WTC11 (cell line): Measurements from ENCODE around the gene AMDHD2. TPM values are rescaled to one million over a fixed set of nuclear protein-coding genes. Genes with fewer than 3 reads are reported as not detected.

ENCODE experiments used
- ATAC-seq: fragments of 200-7000 bp; cut with Tn5 transposase; 2 replicates; pipeline ENCODE4 v1.10.0; 2021; ENCODE audit warnings: mild to moderate bottlenecking, moderate library complexity
- CTCF ChIA-PET: fragments of 300-600 bp; sonication (Branson Sonifier 250); formaldehyde crosslinking; loops from one replicate; lab custom pipeline; 2021; ENCODE audit warnings: antibody characterized with exemption; lab: Charles Lee
- POLR2A ChIA-PET: fragments of 350-600 bp; sonication (Branson Sonifier 250); formaldehyde crosslinking; loops from one replicate; lab custom pipeline; 2021; ENCODE audit warnings: antibody characterized with exemption; lab: Charles Lee
- DNase-seq: peaks from one replicate; pipeline ENCODE4 v3.0.0; 2021; ENCODE audit warnings: low spot score
- H3K27ac Mint-ChIP-seq: 2 replicates; pipeline ENCODE4 v1.8.0; 2021; ENCODE audit warnings: mixed read lengths
- H3K27me3 Mint-ChIP-seq: 2 replicates; pipeline ENCODE4 v1.8.0; 2021; ENCODE audit warnings: low read depth, mild to moderate bottlenecking, moderate library complexity, mixed read lengths
- H3K36me3 Mint-ChIP-seq: 2 replicates; pipeline ENCODE4 v1.8.0; 2021; ENCODE audit warnings: mixed read lengths
- H3K4me1 Mint-ChIP-seq: 2 replicates; pipeline ENCODE4 v1.8.0; 2022; ENCODE audit warnings: mixed read lengths
- H3K4me3 Mint-ChIP-seq: 2 replicates; pipeline ENCODE4 v1.8.0; 2021; ENCODE audit warnings: mild to moderate bottlenecking, moderate library complexity, mixed read lengths
- H3K9me3 Mint-ChIP-seq: 2 replicates; pipeline ENCODE4 v1.8.0; 2021; ENCODE audit warnings: mixed read lengths
- FOXP1 ChIP-seq: sonication (generic); formaldehyde crosslinking; IDR thresholded peaks from 2 replicates; pipeline ENCODE4 v1.8.0; 2022; ENCODE audit warnings: missing genetic modification reagents, mild to moderate bottlenecking, moderate library complexity, borderline replicate concordance
- KAT7 ChIP-seq: sonication (generic); formaldehyde crosslinking; IDR thresholded peaks from 2 replicates; pipeline ENCODE4 v1.8.1; 2023; ENCODE audit warnings: missing genetic modification reagents, mild to moderate bottlenecking, borderline replicate concordance
- RORB ChIP-seq: fragments of 250-450 bp; sonication (Bioruptor Pico); IDR thresholded peaks from 2 replicates; pipeline ENCODE4 v1.9.0; 2021; ENCODE audit warnings: mild to moderate bottlenecking
- SMAD3 ChIP-seq: sonication (generic); formaldehyde crosslinking; IDR thresholded peaks from 2 replicates; pipeline ENCODE4 v1.8.0; 2022; ENCODE audit warnings: missing genetic modification reagents, mild to moderate bottlenecking, borderline replicate concordance
- SMAD4 ChIP-seq: sonication (generic); formaldehyde crosslinking; IDR thresholded peaks from 2 replicates; pipeline ENCODE4 v1.8.0; 2022; ENCODE audit warnings: mild to moderate bottlenecking, missing genetic modification reagents
- TCF7 ChIP-seq: sonication (generic); formaldehyde crosslinking; IDR thresholded peaks from 2 replicates; pipeline ENCODE4 v1.8.0; 2022; ENCODE audit warnings: mild to moderate bottlenecking, low read depth, missing genetic modification reagents, moderate library complexity
- ZNF138 ChIP-seq: sonication (generic); formaldehyde crosslinking; conservative IDR thresholded peaks from 2 replicates; pipeline ENCODE4 v1.8.1; 2022; ENCODE audit warnings: mild to moderate bottlenecking, moderate library complexity, missing genetic modification reagents
- ZNF396 ChIP-seq: fragments of 250-450 bp; sonication (Bioruptor Pico); IDR thresholded peaks from 2 replicates; pipeline ENCODE4 v1.8.0; 2021; ENCODE audit warnings: mild to moderate bottlenecking, moderate library complexity, borderline replicate concordance
- ZNF671 ChIP-seq: fragments of 250-450 bp; sonication (Bioruptor Pico); IDR thresholded peaks from 2 replicates; pipeline ENCODE4 v1.8.0; 2021; ENCODE audit warnings: mild to moderate bottlenecking
- total RNA-seq: library from RNA; stranded (reverse); gene quantifications from 3 replicates; pipeline ENCODE4 v1.2.3, GENCODE V29; 2021
- TF ChIP-seq, protein P1 (sequence below): sonication (generic); formaldehyde crosslinking; IDR thresholded peaks from 2 replicates; pipeline ENCODE4 v1.8.1; 2023; ENCODE audit warnings: mild to moderate bottlenecking, missing genetic modification reagents, moderate library complexity
- TF ChIP-seq, protein P2 (sequence below): sonication (generic); formaldehyde crosslinking; IDR thresholded peaks from 2 replicates; pipeline ENCODE4 v1.8.1; 2023; ENCODE audit warnings: mild to moderate bottlenecking, moderate library complexity, missing genetic modification reagents
- TF ChIP-seq, protein P3 (sequence below): sonication (generic); formaldehyde crosslinking; IDR thresholded peaks from 2 replicates; pipeline ENCODE4 v1.8.0; 2023; ENCODE audit warnings: mild to moderate bottlenecking, missing genetic modification reagents
- TF ChIP-seq, protein P4 (sequence below): sonication (generic); formaldehyde crosslinking; conservative IDR thresholded peaks from 2 replicates; pipeline ENCODE4 v1.8.1; 2022; ENCODE audit warnings: mild to moderate bottlenecking, missing genetic modification reagents
- TF ChIP-seq, protein P5 (sequence below): fragments of 250-450 bp; sonication (Bioruptor Pico); conservative IDR thresholded peaks from 2 replicates; pipeline ENCODE4 v1.9.0; 2021; ENCODE audit warnings: mild to moderate bottlenecking
- TF ChIP-seq, protein P6 (sequence below): fragments of 250-450 bp; sonication (Bioruptor Pico); IDR thresholded peaks from 2 replicates; pipeline ENCODE4 v1.9.0; 2021; ENCODE audit warnings: mild to moderate bottlenecking, borderline replicate concordance
- TF ChIP-seq, protein P7 (sequence below): sonication (generic); formaldehyde crosslinking; IDR thresholded peaks from 2 replicates; pipeline ENCODE4 v1.8.0; 2022; ENCODE audit warnings: mild to moderate bottlenecking, missing genetic modification reagents

AMDHD2 gene
- total RNA-seq, 1 experiment from 2014 or later = 70.9 TPM

DNA sequence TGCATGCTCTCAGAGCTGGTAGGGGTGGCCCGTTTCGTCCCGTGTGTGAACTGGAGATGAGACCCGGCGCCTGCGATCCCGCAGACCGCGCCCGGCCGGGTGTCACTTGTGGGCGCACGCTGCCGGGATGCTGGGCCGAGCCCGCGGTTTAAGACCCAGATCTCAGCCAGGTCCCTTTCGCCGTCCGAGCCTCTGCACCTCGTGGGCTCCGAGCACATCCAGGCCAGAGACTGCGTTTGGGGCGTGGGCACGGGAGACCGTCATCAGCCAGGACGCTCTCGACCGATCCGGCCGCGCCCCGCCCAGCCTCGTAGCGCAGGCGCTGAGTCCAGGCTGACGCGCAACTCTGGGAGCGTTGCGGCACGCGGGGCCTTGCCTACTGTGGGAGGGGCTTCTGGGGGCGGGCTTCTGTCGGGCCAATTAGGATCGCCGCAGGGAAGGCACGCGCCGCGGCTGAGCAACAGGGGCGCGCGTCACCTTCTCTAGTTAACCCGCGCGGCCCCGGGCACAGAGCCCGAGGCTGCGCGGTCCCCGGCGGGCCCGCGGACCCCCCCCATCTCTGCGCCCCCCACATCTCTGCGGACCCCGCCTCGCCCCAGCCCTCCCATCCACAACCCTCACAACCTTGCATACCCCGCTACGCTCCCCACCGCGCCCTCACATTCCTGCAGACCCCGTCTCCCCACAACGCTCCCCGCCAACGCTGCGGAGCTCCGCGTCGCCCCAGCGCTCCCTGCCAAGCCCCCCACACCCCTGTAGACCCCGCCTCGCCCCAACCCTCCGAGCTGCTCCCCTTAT, 11.7 kb downstream of the AMDHD2 start (continued):
- TF ChIP-seq KAT7 (CRISPR knock-in tag) = peak; percentile 95; the same call in 1 of the 2 replicates
- TF ChIP-seq, protein P1, sequence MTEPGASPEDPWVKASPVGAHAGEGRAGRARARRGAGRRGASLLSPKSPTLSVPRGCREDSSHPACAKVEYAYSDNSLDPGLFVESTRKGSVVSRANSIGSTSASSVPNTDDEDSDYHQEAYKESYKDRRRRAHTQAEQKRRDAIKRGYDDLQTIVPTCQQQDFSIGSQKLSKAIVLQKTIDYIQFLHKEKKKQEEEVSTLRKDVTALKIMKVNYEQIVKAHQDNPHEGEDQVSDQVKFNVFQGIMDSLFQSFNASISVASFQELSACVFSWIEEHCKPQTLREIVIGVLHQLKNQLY (CRISPR knock-in tag) = 0 out of 2 replicates have a peak, but pooled peaks have one; percentile 71
- no peak for TF ChIP-seq SMAD4 (CRISPR knock-in tag)
- TF ChIP-seq, protein P2, sequence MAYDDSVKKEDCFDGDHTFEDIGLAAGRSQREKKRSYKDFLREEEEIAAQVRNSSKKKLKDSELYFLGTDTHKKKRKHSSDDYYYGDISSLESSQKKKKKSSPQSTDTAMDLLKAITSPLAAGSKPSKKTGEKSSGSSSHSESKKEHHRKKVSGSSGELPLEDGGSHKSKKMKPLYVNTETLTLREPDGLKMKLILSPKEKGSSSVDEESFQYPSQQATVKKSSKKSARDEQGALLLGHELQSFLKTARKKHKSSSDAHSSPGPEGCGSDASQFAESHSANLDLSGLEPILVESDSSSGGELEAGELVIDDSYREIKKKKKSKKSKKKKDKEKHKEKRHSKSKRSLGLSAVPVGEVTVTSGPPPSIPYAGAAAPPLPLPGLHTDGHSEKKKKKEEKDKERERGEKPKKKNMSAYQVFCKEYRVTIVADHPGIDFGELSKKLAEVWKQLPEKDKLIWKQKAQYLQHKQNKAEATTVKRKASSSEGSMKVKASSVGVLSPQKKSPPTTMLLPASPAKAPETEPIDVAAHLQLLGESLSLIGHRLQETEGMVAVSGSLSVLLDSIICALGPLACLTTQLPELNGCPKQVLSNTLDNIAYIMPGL (CRISPR knock-in tag) = 0 out of 2 replicates have a peak, but pooled peaks have one; percentile 75
- no peak for TF ChIP-seq TCF7 (CRISPR knock-in tag)
- no peak for TF ChIP-seq ZNF396
- no peak for TF ChIP-seq ZNF671 (CRISPR knock-in tag)
- TF ChIP-seq, protein P3, sequence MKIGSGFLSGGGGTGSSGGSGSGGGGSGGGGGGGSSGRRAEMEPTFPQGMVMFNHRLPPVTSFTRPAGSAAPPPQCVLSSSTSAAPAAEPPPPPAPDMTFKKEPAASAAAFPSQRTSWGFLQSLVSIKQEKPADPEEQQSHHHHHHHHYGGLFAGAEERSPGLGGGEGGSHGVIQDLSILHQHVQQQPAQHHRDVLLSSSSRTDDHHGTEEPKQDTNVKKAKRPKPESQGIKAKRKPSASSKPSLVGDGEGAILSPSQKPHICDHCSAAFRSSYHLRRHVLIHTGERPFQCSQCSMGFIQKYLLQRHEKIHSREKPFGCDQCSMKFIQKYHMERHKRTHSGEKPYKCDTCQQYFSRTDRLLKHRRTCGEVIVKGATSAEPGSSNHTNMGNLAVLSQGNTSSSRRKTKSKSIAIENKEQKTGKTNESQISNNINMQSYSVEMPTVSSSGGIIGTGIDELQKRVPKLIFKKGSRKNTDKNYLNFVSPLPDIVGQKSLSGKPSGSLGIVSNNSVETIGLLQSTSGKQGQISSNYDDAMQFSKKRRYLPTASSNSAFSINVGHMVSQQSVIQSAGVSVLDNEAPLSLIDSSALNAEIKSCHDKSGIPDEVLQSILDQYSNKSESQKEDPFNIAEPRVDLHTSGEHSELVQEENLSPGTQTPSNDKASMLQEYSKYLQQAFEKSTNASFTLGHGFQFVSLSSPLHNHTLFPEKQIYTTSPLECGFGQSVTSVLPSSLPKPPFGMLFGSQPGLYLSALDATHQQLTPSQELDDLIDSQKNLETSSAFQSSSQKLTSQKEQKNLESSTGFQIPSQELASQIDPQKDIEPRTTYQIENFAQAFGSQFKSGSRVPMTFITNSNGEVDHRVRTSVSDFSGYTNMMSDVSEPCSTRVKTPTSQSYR = peak; percentile 46; the same call in 1 of the 2 replicates
- TF ChIP-seq, protein P4, sequence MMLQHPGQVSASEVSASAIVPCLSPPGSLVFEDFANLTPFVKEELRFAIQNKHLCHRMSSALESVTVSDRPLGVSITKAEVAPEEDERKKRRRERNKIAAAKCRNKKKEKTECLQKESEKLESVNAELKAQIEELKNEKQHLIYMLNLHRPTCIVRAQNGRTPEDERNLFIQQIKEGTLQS = no peak
- 0 out of 2 replicates have a peak, but pooled peaks have one; percentile 81 for TF ChIP-seq ZNF138 (CRISPR knock-in tag)
- peak; percentile 97 for TF ChIP-seq FOXP1 (CRISPR knock-in tag)
- TF ChIP-seq, protein P5, sequence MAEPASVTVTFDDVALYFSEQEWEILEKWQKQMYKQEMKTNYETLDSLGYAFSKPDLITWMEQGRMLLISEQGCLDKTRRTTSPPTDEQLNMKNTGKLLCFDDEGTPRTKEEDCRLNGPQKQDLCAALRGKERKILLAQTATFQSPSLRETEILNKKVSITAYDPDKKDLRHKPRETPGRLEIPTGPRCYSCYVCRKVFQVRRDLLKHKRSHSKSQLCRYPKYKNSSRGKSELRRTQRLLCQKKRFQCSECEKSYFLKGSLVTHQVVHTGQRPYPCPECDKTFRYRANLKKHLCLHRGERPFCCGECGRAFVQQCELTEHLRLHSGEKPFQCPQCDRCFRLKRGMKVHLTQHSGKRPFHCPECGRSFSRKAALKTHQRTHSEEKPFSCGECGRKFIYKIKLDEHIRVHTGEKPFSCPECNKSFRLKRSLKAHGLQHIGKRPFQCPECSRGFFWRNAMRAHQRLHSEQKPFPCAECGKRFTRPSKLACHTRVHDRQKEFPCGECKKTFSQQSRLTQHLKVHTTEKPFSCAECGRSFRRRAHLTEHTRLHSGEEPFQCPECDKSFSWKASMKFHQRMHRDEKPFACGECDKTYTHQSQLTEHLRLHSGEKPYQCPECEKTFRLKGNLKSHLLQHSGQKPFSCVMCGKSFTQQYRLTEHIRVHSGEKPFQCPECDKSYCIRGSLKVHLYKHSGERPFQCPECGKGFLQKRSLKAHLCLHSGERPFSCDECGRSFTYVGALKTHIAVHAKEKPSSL (CRISPR knock-in tag) = no peak
- TF ChIP-seq SMAD3 (CRISPR knock-in tag) = peak; percentile 64; the same call in 1 of the 2 replicates

DNA sequence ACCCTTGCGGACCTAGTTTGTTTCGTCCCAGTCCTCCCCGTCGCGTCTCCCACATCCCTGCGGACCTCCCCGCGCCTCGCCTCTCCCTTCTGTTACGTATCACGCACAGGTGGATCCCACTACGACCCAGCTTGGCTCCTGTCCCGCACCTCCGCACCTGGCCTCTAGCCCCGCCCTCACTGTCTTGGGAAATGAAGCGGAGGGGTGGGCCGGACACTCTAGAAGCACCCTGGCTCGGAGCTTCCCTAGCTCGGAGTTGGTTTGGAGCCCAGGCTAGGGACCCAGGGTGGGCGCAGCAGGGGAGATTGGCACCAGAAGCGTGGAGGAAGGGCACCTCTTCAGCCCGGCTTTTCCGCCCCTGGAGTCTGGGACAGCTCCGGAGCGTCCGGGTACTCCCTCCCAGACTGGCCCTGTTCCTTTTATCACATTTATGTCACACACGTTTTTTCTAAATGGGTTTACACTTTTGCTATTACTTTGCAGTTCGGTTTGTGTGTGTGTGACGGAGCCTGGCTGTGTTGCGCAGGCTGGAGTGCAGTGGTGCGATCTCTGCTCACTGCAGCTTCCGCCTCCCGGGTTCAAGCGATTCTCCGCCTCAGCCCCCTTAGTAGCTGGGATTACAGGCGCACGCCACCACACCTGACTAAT, 12.4 kb downstream of the AMDHD2 start:
- peak overlapping the region; percentile 94 for H3K4me3 Mint-ChIP-seq
- POLR2A ChIA-PET = interaction anchor here (1.3 to 2.4 kb wide), 4 partner anchors 13 to 71 kb away, joined by 5 to 17 read pairs (median 6); partner anchors contain the start of genes AMDHD2 and ATP6V0C
- peaks cover 8% of the 10 kb centered on the region; the same call in 1 of the 2 replicates for H3K4me1 Mint-ChIP-seq
- DNase-seq (peak; percentile 78), ATAC-seq (peak; percentile 23)
- peaks cover 8% of the 10 kb centered on the region; the same call in 1 of the 2 replicates for H3K27me3 Mint-ChIP-seq
- H3K9me3 Mint-ChIP-seq = no peaks in the 10 kb centered on the region
- CTCF ChIA-PET = interaction anchor here (0.6 to 2.0 kb wide), 9 partner anchors 8 to 529 kb away, joined by 3 to 13 read pairs (median 4); partner anchors contain the start of genes ABCA3, AMDHD2 and ECI1
- peak overlapping the region; percentile 98 for H3K27ac Mint-ChIP-seq
- H3K36me3 Mint-ChIP-seq = no peaks in the 10 kb centered on the region
- TF ChIP-seq, protein P6, sequence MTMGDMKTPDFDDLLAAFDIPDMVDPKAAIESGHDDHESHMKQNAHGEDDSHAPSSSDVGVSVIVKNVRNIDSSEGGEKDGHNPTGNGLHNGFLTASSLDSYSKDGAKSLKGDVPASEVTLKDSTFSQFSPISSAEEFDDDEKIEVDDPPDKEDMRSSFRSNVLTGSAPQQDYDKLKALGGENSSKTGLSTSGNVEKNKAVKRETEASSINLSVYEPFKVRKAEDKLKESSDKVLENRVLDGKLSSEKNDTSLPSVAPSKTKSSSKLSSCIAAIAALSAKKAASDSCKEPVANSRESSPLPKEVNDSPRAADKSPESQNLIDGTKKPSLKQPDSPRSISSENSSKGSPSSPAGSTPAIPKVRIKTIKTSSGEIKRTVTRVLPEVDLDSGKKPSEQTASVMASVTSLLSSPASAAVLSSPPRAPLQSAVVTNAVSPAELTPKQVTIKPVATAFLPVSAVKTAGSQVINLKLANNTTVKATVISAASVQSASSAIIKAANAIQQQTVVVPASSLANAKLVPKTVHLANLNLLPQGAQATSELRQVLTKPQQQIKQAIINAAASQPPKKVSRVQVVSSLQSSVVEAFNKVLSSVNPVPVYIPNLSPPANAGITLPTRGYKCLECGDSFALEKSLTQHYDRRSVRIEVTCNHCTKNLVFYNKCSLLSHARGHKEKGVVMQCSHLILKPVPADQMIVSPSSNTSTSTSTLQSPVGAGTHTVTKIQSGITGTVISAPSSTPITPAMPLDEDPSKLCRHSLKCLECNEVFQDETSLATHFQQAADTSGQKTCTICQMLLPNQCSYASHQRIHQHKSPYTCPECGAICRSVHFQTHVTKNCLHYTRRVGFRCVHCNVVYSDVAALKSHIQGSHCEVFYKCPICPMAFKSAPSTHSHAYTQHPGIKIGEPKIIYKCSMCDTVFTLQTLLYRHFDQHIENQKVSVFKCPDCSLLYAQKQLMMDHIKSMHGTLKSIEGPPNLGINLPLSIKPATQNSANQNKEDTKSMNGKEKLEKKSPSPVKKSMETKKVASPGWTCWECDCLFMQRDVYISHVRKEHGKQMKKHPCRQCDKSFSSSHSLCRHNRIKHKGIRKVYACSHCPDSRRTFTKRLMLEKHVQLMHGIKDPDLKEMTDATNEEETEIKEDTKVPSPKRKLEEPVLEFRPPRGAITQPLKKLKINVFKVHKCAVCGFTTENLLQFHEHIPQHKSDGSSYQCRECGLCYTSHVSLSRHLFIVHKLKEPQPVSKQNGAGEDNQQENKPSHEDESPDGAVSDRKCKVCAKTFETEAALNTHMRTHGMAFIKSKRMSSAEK (CRISPR knock-in tag) = no peak
- no peak for TF ChIP-seq RORB (CRISPR knock-in tag)
- TF ChIP-seq, protein P2 (CRISPR knock-in tag) = no peak
- TF ChIP-seq, protein P7, sequence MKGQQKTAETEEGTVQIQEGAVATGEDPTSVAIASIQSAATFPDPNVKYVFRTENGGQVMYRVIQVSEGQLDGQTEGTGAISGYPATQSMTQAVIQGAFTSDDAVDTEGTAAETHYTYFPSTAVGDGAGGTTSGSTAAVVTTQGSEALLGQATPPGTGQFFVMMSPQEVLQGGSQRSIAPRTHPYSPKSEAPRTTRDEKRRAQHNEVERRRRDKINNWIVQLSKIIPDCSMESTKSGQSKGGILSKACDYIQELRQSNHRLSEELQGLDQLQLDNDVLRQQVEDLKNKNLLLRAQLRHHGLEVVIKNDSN (CRISPR knock-in tag) = no peak
